ENCODE data around the gene L1CAM. TPM values are rescaled to one million over a fixed set of nuclear protein-coding genes. Genes with fewer than 3 reads are reported as not detected.
"Not testable (repeated sequence)": the region's sequence is repeated elsewhere in the genome, so short reads cannot be mapped to it uniquely, and the experiment has no call there.

Gene L1CAM
- total RNA-seq, 4 donors from 2014 or later: 3.0 to 12.9 (median 8.4) TPM

- DNase-seq (ENCODE audit: low spot score in 2 of 2): no peak
- intact Hi-C loops (cut with DNase I; ENCODE audit: low total_unique reads): no loop called here
- TF ChIP-seq CTCF (IDR thresholded peaks at IDR 0.05) (no peak), POLR2A (IDR thresholded peaks at IDR 0.05) (no peak)
- H3K4me3 ChIP-seq (ENCODE audit: low read depth, poor library complexity, severe bottlenecking): no peak overlapping the region
- WGBS, 2 donors: 89 to 91% methylated on average over 8 to 9 of the region's 9 CpGs
Observed at GRCh38 chrX:153821066-153821465, 64.9 kb downstream of the L1CAM start.

GRCh38 chrX:153820601-153821000, 65.4 kb downstream of the L1CAM start:
- intact Hi-C loops (cut with DNase I; ENCODE audit: low total_unique reads): no loop called here
- TF ChIP-seq POLR2A (IDR thresholded peaks at IDR 0.05) (no peak), CTCF (IDR thresholded peaks at IDR 0.05) (no peak)
- WGBS, 2 donors: 80 to 89% methylated on average over 6 to 7 of the region's 7 CpGs
- DNase-seq (ENCODE audit: low spot score in 2 of 2): no peak
- no peak overlapping the region for H3K4me3 ChIP-seq (ENCODE audit: low read depth, poor library complexity, severe bottlenecking)

- intact Hi-C loops (cut with DNase I; ENCODE audit: low total_unique reads): no loop called here
- no peak for TF ChIP-seq POLR2A (IDR thresholded peaks at IDR 0.05)
- WGBS, 2 donors: 30 to 51% methylated on average over 18 to 19 of the region's 23 CpGs
- H3K4me3 ChIP-seq (ENCODE audit: low read depth, poor library complexity, severe bottlenecking): no peak overlapping the region
- no peak for DNase-seq (ENCODE audit: low spot score in 2 of 2)
Observed at GRCh38 chrX:153819384-153820040, 66.5 kb downstream of the L1CAM start.

GRCh38 chrX:153818571-153819383, 67.2 kb downstream of the L1CAM start:
- TF ChIP-seq CTCF (IDR thresholded peaks at IDR 0.05): no peak
- H3K4me3 ChIP-seq (ENCODE audit: low read depth, poor library complexity, severe bottlenecking): no peak overlapping the region
- WGBS, 2 donors: 14 to 36% methylated on average over 39 of the region's 67 CpGs
- no peak for DNase-seq (ENCODE audit: low spot score in 2 of 2)
- intact Hi-C loops (cut with DNase I; ENCODE audit: low total_unique reads): no loop called here

- H3K4me3 ChIP-seq (ENCODE audit: low read depth, poor library complexity, severe bottlenecking); DNase-seq (ENCODE audit: low spot score in 2 of 2); intact Hi-C loops (cut with DNase I; ENCODE audit: low total_unique reads): not testable (repeated sequence)
- 88 to 94% methylated on average over 9 of the region's 9 CpGs for WGBS, 2 donors
Observed at GRCh38 chrX:153818064-153818463, 67.9 kb downstream of the L1CAM start.

GRCh38 chrX:153816831-153817690, 68.9 kb downstream of the L1CAM start:
- WGBS, 2 donors: 79 to 82% methylated on average over 25 of the region's 25 CpGs

More at GRCh38 chrX:153816831-153817690, 68.9 kb downstream of the L1CAM start:
- no peak for DNase-seq (ENCODE audit: low spot score in 2 of 2)
- no peak overlapping the region for H3K4me3 ChIP-seq (ENCODE audit: low read depth, poor library complexity, severe bottlenecking)
- TF ChIP-seq POLR2A (IDR thresholded peaks at IDR 0.05): no peak
- no peak for TF ChIP-seq CTCF (IDR thresholded peaks at IDR 0.05)
- intact Hi-C loops (cut with DNase I; ENCODE audit: low total_unique reads): no loop called here

Data from lower leg skin (tissue), 4 donors.